HG03442 (cell line): ENCODE measurements around the gene OCA2.

Source experiments
- ATAC-seq: cut with Tn5 transposase; IDR thresholded peaks from one replicate; pipeline ENCODE4 v1.9.1; 2021; ENCODE audit warnings: mild to moderate bottlenecking, moderate library complexity; ENCODE audit not compliant: unreplicated experiment

Gene OCA2

DNA sequence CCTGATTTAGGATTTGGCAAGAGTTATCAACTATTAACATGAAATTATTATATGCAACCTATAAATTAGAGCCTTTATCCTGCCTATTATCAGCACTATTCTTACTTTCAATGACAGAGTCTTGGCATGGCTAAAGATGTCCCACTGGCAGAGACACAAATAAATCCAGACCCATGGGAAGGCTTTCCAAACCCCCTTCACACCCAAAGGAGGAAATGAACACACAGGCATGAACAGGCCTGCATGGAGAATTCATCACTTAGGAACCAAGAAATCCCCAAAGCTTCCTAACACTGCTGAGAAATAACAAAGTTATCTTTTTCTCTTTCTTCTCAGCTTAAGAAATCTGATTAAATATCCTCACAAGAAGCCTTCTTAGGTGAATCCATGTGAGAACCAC is 213.9 kb downstream of the OCA2 start:
- no peak for ATAC-seq

DNA sequence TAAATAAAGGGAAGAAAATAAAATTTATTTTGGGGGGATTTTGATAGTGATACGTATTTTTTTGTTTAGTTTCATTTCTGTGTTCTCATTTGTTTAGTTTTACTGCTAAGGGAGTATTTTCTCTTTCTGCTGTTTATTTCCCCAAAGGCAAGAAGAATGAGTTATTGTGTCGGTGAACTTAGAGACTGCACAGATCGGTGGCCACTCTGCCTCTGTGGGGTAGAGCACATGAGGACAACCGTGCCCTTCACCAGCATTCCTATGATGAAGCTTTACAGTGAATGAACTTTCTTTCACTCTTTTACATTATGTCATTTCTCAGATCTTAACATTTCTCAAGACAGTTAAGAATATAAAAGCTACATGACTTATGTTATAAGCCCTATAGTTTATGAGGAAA is 214.4 kb downstream of the OCA2 start:
- no peak for ATAC-seq

DNA sequence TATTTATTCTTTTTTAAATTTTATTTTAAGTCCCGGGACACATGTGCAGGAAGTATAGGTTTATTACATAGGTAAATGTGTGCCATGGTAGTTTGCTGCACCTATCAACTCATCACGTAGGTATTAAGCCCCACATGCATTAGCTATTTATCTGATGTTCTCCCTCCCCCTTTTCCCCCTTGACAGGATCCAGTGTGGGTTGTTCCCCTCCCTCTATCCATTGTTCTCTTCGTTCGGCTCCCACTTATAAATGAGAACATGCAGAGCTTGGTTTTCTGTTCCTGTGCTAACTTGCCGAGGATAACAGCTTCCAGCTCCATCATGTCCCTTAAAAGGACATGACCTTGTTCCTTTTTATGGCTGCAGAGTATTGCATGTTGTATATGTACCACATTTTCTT is 220.3 kb downstream of the OCA2 start:
- ATAC-seq, result no peak

DNA sequence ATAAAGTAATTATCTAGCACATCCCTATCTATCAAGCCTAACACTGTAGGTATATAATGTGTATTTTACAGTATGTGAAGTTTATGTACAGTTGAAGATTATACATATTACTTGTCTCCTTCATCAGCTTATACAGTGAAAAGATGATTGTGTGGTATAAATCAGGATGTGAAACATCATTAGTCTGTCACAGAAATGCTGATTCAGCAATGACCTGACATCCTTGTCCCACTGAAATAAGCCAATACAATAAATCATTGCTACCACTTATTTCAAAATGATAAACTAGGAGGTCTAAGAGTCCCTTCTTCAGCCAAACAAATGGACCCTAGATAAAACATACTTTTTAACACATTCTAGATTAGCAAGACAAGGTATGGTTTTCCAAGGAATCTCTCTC is 225.3 kb downstream of the OCA2 start:
- ATAC-seq, result no peak

DNA sequence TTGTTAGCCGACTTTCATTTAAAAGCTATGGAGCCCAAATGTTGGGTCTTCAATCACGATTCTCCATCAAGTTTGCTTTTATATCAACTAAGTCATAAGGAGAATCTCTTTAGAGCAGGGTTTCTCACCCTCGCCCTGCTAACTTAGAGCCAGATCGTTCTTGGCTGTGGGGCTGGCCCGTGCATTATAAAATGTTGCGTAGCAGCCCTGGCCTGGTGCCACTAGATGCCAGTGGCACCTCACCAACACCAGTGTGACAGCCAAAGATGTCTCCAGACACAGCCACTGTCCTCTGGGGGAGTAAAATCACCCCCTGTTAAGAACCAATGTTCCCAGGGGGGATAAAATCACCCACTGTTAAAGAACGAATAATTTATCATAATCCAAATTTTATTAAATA is 226.1 kb downstream of the OCA2 start:
- no peak for ATAC-seq

DNA sequence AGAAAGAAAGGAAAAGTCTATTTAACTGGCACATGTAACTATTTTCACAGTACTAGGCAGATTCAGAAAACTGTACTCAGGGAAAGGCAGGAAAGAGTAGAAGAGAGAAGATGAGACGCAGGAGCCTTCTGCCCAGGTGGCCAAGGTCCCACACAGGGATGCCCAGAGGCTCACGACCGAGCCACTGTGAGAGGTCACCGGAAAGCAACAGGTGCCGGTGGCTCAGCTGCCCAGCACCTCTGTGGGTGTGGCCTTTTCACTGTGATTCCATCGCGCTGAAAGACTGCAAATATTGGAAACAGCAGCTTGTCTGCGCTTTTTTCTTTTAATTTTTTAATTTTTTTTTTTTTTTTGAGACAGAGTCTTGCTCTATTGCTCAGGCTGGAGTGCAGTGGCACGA is 226.8 kb downstream of the OCA2 start:
- ATAC-seq, result no peak

DNA sequence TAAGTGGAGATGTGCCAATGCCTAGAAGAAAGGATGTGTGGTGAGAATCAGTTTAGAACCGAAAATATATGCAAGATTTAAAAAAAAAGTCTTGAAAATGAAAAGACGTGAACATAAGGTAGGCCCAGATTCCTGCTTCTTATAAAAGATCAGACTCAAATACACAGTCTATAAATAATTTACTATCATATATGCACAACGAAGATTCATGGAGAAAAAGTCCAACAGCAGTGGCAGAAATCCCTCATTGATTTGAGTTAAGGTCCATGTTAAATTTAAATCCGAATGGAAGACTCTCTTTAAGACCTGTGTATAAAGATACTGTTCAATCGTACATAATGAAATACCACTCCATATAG is 227.2 kb downstream of the OCA2 start:
- no peak for ATAC-seq

DNA sequence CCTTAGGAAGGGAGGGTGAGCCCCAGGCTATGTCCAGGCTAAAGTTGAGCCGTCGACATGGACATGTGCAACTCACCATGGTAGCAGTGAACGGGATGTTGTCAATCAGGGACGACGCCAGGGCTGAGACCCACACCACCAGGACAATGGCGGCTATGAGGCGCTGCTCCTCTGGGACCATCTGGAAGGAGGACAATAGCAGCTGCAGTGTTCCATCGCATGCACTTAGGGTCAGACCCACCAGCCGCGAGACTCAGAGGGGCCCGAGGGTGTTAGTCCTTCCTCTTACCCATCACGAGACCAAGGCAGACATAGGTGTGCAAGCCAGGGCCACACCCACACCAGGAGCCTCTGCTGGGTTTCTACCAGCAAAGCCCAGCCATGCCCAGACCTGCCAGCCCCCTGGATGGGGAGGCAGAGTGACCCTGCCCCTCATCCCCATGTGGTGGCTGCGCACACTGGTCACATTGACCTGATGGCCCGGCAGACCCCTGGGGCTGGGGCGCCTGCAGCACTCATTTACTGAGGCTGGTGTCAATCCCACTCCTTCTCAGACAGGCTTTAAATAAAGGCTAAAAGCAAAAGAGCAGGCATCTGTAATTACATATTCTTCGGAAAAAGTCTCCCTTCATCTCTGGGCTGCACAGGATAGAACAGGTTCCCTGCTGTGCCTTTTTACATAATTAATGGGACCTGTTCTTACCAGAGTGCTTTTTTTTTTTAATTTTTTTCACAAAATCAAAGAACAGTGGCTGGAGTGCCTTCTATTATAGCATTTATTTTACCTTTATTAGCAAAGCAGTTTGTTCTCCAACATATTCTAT is 227.8 kb downstream of the OCA2 start:
- no peak for ATAC-seq

DNA sequence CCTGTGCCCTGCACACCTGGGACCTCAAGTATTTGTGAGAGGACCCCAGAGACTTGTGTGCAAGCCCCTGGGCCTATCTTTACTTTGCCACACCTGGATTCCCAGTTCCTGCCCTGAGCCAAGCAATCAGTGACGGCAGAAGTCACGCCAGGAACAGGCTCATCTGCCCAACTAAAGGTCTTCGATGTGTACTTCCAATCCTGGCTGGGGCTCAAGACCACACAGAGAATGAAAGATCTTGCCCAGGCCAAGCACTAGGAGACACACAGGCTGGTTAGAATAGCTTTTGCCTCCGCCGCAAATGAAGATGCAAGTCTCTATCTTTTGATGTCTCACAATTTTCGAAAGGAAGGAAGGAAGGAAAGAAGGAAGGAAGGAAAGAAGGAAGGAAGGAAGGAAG is 228.8 kb downstream of the OCA2 start:
- ATAC-seq, result no peak

DNA sequence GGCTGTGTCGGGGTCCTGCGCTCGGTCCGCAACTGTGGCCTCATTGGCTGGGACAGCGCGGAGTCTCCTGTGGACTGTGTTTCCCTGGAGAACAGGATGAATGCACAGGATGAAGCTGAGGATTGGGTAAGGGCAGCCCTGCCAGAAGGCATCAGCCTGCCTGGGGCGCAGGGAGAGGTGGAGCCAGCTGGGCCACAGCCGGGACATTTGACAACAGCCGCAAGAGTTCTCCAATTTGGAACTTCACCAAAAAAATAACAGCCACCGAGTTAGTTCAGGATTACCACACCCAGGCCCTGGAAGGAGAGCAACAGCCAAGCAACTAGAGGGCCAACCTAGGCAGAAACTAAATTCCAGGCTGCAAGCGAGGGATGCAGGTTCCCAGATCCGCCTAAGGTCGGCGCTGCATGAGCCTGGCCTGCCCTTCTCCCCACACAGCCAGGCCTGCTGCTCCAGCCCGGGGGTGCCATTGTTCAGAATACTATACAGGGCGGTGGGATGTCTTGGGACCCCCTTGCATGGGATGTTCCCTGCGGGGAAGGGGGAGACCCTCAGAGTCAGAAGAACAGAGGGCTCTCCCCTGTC is 229.3 kb downstream of the OCA2 start:
- ATAC-seq, result no peak

DNA sequence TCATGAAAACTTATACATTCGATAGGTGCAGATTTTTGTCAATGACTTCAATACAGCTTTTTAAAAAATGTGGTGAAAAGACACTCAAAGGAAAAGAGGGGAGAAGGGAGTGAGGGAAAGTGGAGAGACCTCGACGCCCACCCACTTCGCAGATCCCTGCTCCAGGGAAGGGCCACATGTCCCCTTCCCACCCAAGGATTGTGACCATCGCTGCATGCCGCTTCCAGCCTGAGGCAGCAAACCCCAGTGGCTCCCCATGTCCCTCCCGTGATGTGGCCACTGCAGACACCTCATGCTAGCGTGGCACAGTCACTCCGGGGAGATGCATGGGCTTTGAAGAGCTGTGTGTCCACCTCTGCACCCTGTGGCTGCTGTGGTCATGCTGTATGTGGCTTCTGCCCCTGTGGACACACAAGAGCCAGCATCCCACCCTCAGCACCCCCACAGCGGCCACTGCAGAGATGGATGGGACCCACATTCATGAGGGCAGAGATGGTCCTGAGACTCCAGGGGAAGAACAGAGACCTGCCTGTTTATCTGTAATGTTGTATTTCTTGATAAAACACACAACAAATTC is 230.2 kb downstream of the OCA2 start:
- no peak for ATAC-seq

DNA sequence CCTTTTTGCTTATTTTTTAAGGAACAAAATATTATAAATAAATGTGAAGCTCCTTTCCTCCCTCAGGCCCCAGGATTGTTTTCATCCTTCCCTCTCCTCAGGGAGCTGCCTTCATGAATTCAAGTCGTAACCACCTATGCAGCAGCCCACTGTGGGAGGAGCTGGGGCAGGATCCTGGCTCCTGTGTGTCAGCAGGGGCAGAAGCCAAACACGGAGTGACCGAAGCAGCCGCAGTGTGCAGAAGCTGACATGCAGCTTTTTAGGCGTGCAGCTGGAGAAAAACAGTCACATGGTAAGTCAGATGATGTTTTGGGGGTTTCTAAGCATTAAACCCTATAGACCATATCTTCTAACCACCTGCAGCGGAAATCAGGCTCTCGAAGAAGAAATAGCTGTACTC is 231.3 kb downstream of the OCA2 start:
- no peak for ATAC-seq

DNA sequence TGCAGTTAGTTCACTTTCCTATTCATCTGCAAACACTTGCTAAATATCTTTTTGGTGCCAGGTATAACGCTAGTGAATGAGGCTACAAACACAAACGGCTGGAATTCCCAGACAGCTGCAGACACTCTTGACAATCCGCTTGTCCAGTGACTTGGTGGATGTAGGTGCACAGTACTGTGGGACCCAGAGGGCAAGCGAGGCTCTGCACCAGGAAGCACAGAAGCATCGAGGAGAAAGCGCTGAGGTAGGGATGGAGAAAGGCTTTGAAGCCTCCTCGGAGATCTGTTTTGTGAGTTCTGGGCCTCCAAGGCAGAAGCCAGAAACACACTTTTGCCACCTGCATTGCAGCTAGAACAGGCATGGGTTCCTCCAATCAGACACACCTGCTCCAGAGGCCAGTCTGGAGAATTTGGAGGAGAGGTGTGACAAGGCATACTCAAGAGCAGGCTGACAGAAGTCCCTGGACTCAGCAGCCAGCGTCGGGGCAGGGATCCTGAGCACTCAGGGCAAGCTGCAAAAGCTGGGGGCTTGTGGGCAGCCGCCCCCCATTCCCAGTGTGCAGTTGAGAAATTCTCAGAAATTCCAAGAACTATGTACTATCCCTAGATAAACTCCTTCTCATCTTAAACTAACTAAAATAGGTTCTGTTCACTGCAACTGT is 232.5 kb downstream of the OCA2 start:
- no peak for ATAC-seq

DNA sequence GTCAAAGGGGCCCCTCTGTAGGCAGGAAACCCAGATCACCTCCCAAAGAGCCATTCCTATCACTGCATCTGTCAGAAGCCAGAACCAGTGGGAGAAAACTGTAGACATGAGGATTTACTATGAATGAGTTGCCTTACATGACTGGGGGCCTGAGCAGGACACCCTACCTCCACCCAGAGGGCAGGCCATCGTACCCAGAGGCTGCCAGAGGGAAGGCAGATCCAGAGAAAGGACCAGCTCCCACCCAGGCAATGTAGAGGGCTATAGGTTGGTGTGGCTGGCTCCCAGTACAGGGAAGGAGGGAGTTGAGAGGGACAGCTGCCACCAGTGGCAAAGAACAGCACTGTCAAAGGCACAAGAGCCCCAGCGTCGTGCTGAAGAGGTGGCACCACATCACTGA is 233.2 kb downstream of the OCA2 start:
- ATAC-seq, result no peak

DNA sequence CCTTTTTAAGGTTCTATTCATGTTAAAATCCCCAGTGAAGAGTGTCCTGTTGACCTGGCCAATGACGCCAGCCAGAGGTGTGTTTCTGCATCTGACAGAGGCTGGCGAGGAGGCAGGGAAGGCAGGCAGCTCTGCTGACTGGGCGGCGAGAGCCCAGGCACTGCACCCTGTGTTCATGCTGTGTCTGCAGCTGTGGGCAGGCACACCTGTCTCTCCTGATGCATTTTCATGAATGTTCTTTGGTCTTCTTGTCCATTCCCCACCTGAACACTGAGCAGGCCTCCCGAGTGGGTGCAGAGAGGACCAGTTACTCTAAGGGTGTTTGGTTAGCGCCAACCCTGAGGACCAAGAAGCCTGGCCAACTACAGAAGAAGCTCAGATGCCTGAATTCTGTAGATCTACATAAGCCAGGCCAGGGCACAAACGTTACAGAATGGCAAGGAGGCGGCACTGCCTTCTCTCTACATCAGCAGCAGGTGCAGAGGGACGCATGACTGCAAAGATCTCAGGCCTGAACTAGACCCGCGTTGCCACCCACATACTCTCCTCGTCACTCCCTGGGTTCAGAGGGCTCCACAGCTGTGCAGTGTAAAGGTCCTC is 233.7 kb downstream of the OCA2 start:
- ATAC-seq, result no peak

DNA sequence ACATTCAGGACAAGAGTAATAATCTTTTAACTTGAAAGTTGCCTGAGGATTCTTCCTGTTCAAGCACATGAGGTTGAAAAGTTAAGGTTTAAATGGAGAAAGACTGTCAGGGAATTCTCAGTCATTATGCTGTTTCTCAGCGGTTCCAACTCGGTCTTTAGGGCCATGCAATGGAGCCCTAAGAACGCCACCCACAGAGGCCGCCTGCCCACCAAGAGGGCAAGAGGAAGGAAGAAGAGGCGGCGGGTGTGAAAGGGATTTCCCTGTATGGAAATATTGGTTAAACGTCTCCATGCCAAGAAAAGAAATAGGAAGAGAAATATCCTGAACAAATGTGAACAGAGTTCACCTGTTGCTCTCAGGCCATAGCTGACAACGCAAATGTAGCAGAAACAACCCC is 234.4 kb downstream of the OCA2 start:
- ATAC-seq, result no peak

DNA sequence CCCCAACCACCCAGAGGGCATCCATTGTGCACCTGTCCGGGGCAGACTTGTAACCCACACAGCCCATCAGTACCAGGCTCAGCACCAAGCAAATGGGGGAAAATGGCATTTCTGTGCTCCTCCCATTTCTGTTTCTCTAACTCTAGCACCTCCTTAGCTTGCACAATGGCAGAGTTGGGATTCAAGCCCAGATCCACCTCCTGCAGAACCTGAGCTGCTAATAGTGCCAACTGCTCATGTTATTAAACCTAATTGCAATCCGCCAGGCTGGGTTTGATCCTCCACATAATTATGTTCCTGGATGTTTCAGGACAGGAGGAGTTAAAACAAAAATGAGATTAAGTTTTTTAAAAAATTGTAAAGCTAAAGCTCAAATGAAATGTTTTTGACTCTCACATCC is 235.0 kb downstream of the OCA2 start:
- no peak for ATAC-seq

DNA sequence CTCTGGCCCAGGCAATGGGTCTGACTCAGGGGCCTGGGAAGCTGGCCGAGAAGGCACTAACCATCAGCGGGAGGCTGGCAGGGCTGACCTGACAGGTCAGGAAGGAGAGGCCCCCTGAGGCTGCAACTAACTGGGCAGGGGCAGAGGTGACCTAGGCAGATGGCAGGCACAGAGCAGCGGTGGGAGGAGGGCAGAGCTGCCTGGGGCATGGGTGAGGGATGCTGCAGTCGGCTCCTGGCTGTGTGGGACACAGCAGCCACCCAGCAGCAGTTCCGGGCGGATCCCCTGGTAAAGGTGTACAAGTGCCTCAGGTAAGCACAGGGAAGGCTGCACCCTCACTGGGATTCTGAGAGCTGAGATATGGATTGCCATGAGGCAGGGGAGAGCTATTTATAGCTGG is 236.1 kb downstream of the OCA2 start:
- no peak for ATAC-seq

DNA sequence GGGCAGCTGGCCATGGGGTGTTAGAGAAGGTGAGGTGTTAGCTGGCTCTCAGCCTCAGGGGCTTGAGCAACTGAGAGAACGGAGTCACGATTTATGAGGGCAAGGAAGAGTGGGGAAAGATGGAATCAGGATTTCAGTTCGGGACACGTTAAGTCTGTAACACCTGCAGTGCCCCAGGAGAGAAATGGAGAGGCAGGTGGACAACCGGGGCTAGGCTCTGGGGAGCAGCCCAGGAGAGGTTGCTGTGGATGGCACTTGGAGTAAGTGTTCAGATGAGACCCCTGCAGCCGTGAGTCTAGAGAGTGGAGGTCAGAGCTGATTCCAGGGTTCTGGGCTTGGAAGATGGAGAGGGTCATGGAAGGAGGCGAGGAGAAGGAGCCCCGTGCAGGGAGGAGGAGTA is 237.9 kb downstream of the OCA2 start:
- ATAC-seq, result no peak

DNA sequence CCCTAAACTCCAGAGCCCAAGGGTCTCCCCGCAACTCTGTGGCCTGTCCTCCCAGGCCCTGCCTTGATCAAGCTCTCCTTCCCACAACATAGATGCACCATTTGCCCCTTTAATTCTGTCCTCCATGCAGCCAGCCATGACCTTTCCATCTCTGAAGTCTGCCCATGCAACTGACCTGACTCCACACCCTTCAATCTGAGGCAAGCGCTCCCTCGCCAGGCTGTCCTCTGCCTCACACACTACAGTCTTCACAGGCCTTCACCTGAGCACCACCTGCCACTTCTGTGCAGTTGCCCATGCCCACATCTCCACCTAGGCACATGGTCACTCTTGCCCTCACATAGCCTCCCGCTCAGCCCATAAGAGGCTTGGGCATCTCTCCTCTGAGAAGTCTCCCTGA is 244.0 kb downstream of the OCA2 start:
- ATAC-seq, result no peak

DNA sequence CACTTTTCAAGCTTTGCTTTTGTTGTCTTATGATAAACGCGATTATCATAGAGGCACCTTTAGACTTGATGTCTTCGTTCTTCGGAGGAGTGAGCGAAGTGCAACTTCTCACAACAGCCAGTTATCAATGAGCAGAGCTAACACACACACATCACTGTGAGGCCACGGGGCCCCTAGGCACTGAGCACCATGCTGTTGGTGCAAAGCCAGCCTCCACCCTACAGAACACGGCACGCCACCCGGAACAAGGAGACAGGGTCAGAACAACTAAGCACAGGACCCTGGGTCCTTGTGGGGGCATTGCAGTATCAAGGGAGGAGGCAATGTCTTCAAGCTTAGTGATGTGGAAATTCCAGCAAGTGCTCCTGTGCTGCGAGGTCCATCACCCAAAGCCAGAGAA is 244.5 kb downstream of the OCA2 start:
- ATAC-seq, result no peak
